HG03280 (cell line): ENCODE measurements around the gene SBF2.
A peak's percentile ranks its signal among the peaks of the same experiment; 100 is the strongest.
"Not testable (repeated sequence)": the region's sequence is repeated elsewhere in the genome, so short reads cannot be mapped to it uniquely, and the experiment has no call there.

Source experiments
- ATAC-seq: cut with Tn5 transposase; IDR thresholded peaks from one replicate; pipeline ENCODE4 v1.9.1; 2021; ENCODE audit warnings: mild to moderate bottlenecking, moderate library complexity; ENCODE audit not compliant: unreplicated experiment

The SBF2 gene

DNA sequence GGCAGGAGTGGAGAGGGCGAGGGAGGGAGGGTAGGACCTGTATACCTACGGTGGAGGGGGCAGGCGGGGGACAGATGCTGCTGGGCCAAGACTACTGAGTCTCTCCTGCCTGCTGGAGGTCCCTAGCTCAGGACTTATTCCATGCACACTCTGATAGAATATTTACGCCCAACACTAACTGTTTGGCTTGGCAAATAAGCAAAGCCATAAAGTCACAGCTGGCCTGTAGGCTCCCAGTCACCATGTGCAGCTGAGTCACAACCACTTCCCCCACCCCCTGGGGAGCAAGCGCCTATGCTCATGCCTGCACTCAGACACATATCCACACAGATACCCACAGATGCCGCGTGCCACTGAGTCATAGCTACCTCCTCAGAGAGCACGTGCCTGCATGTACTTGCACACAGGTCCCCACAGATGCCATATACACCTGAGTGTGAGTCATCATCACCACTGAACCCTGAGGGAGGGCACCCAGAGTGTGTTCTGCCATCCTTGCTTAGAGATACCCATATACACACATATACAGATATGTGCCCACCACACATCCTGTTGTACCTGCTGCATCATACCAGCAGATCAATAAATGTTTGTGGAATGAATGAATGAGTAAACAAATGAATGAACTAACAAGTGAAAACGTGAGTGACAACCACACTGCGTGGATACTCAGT, 534.4 kb downstream of the SBF2 start:
- ATAC-seq, result peak; percentile 39

DNA sequence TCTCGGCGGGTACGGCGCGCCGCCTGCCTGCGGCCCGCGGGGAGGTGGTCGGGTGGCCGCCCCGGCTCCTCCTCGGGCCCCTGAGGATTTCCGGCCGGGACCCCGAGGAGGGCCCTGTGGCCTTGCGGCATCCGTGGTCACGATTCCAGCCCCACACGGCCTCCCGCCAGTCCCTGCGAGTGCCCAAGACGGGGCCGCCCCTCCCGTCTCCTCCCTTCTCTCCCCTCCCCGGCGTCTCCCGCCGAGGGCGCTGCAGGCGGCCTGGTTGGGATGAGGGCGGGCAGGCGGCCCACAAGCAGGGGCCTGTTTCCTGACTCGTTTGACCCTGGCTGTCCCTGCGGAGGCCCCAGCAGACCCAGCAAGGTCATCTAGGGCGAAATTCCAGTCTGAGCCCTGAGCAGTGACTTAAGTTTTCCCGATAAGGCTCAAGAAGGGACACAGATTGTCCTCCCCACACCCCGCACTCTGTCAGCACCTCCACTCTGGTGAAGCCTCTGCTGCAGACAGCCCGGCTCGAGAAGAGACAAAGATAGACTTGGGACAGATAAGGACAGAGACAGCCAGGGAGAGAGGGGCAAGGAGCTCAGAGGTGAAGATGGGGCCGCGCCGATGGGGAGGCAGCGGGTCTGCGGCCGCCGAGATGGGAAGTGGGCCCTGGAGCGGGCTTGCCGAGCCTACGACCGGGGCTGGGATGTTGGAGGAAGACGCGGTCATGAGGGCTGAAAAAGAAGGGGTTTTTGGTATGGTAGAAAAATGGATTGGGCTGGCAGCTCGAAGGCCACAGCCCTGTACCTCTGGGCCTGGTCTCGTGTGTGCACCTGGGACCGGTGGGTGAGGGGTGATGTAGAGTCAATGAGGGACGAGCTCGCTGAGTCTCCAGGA, 535.1 kb downstream of the SBF2 start:
- ATAC-seq, result peak; percentile 40

DNA sequence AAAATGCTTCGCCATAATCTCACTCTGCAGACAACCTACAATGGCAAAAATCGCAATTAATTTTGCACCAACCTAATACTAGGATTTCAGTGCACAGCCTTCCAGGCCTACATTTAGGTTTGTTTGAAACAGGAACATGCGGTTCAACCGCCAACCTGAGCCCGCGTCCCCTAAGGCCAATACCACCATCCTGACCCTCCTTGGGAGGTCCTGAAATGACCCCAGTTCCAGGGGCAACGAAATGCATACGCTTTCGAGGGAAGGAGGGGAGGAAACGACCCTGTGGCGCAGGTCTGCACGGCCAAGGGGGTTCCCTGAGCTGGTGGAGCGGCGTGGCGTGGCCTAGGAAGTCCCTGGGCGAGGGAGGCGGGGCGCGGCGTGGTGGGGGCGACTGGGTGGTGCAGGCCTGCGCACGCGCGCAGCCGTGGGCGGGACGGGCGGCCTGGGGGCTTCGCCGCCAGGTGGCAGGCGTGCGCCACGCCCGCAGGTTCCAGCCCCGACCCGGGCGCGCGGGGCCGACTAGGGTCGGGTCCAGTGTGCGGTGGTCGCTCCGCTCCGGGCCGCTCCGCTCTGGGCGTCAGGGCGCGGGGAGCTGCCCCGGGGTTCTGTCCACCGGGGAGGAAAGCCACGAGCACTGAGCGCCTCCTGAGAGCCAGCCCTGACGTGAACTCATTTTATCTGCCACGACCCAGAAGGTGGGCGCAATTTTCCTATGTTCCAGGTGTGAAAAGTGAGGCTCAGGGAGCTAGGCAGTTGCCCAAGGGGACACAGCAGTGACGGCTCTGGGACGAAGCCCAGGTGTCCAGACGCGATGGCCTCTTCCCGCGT, 536.0 kb downstream of the SBF2 start:
- peak; percentile 62 for ATAC-seq

DNA sequence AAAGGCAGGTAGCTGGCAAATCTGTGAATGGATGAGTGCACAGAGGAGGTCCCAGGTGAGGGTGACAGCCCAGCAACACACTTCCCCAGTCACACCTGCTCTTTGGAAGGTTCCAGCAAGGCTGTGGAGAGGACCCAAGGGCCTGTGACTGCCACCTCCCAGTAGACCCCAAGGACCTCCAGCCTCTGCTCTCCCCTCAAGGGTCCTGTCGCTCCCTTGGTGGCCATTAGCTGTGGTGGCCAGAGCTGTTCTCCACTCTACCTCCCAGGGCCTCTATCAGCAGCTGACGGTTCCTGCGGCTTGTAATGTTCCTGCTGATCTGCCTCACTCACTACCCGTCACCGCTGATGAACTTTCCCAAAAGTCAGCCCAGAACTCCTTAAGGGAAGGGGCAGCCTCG, 537.1 kb downstream of the SBF2 start:
- ATAC-seq, result no peak

DNA sequence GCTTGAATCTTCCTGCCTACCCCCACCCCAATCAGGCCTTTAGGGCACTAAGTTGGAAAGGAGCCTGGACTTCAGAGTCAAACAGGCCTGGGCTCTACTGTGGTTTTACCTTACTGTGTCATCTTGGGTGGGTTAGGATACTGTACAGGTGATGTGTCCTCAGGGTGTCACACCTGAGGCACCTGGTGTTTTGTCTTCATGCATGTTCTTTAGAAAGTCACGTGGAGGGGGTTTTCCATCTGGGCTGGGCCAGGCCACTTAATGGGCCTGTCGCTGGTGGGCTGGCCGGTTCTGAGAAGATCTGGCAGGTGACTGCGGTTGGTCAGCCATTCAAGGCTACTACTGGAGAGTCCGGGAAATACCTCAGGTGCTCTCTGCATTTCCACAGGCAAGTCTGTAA, 537.6 kb downstream of the SBF2 start:
- ATAC-seq, result no peak

DNA sequence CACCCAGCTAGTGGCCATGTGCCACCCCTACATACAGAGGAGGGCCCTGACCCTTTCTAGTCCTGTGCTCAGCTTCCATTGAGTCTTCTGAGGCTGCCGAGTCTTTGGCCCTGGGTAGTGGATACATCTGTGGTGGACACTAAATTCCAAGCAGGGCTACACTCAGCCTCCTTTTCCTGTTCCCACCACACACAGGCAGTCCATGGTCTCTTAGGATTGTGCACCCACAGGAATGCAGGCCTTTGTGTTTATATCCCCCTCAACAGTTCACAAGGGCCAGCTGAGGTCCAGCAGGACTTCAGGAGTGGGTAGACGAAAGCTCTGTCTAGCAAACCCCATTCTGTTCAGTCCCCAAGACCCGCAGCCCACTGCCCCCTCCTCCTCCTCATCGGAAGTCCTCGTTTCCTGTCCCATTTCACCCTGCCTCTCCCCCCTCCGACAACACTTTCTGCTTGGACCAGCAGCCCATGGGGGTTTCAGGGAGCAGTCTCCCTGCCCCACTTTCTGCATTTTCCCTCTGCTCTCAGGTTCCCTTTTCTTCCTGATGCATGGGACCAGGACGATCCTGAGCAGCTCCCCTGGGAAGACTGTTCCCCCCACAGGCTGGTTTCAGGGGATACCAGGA, 538.3 kb downstream of the SBF2 start:
- no peak for ATAC-seq

DNA sequence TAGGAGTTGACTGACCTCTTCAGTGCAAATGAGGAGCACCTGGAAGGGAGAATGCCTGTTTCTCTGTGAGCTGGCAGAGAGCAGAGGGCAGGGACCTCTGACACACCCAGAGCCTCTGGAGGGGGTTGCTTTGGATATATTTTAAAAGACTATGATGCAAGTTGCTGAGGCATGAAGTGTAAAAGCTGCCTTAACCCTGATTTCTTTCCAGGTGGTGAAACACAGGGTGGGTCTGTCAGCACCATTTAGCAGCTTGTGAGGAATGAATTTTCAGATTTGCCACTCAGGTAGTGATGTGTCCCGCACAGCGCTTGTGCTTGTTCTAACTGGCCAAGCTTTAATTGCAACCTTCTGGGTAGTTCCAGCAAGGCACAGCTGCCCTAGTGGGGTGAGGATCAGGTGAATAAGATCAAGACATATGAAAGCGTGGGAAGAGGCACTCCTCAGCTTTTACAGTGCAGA, 540.0 kb downstream of the SBF2 start:
- ATAC-seq, result no peak

DNA sequence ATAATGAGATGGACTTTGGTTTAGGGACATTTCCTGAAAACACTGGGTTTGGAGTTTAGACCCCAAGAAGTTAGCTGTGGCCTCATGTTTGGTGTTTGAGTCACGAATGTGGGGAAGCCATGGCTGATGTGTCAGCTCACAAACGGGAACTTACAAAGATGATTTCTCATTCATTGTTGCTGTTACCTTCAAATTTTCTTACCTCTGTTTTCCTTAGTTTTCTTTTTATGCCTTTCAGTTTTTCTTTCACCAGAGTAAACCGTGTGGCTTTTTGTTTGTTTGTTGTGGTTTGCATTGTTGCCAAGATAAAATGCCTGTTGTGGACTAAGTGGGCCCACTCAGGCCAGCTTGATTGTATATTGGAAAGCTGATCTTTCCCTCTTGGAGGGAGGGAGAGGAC, 541.0 kb downstream of the SBF2 start:
- ATAC-seq, result no peak

DNA sequence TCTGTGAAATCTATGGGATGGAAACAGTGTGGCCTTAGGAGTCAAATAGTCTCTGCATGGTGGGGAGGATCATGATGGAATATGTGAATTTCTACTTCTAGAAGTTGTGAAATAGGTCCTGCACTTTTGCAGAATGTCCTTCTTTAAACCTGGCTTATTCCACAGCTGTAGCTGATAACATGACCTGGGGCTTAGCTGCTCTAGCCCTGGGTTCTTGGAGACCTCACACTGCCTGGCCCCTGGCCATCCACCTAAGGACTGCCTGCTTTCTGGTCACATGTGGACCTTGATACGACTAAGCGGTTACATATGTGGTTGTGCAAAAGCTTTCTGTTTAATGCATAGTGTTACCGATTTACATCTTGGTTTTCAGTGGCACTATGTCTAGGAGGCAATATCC, 541.9 kb downstream of the SBF2 start:
- ATAC-seq, result no peak

DNA sequence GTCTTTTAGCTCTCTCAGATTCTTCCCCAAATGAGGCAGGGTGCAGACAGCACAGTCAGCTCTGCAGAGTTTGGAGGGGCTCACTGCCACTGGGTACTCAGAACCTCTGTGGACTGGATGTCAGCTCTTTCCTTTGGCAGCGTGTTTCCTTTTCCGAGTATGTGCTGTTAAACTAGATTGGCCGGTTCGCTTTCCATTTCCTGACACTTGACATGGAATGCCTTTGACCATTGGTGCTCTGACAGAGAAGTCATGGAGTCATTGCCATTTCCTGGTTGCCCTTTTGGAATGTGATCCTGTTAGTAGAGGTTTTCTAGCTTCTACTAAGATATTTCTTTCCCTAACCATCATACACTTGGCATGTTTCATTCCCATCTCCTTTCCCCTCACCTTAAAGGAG, 543.5 kb downstream of the SBF2 start:
- no peak for ATAC-seq

DNA sequence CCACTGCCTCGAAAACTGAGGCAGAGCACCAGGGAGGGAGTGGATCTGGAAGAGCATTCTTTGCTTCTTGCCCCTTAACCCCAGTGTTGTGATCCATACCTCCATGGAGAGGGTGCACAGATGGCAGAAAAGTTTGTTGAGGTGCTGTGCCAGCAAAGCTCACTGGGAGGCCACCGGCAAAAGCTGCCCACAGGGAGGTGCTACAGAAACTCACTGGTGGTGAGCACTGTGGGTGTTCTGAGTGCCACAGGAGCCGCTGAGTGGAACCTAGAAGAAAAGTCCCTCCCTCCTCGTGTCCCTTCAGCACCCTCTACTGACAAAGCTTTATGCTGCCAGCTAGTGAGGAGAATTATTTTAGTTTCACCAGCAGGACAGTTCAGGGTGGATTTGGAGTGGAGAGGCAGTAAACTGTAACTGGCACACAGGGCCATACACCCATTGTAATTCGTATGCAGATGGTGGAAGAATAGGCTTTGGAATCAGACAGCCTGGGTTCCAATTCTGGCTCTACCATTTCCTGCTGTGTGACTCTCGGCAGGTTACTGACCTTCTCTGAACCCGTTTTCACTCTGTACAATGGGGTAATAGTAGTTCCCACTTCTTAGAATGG, 545.6 kb downstream of the SBF2 start:
- peak; percentile 71 for ATAC-seq

DNA sequence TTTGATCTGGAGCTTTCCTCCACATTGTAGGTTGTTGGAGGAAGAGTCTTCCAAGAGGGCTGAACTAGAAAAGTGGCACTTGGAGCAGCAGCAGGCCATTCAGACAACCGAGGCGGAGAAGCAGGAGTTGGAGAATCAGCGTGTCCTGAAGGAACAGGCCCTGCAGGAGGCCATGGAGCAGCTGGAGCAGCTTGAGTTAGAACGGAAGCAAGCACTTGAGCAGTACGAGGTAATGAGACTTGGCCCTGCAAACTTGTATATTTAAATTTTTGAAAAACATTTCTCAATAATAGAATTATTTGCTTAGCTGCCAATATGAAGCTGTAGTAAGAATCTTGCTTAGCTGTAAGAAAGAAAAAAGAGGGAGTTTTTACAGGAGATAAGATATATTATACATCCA, 546.2 kb downstream of the SBF2 start:
- no peak for ATAC-seq

DNA sequence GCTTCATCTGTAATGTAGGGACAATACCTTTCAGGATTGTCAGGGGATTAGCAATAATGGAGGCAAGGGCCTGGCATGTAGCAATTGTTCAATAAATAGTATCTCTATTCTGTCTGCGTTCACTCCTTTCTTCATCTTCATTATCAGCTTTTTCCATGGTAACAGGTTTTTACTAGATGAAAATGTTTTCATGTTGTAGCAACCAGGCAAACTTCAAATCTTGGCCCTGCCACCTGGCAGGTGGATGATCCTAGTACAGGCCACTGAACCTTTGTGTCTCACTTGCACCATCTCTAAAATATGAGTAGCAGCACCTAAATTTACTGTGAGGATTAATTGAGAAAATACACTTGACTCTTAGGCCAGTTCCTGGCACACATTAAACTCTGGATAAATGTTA, 546.8 kb downstream of the SBF2 start:
- ATAC-seq, result no peak

DNA sequence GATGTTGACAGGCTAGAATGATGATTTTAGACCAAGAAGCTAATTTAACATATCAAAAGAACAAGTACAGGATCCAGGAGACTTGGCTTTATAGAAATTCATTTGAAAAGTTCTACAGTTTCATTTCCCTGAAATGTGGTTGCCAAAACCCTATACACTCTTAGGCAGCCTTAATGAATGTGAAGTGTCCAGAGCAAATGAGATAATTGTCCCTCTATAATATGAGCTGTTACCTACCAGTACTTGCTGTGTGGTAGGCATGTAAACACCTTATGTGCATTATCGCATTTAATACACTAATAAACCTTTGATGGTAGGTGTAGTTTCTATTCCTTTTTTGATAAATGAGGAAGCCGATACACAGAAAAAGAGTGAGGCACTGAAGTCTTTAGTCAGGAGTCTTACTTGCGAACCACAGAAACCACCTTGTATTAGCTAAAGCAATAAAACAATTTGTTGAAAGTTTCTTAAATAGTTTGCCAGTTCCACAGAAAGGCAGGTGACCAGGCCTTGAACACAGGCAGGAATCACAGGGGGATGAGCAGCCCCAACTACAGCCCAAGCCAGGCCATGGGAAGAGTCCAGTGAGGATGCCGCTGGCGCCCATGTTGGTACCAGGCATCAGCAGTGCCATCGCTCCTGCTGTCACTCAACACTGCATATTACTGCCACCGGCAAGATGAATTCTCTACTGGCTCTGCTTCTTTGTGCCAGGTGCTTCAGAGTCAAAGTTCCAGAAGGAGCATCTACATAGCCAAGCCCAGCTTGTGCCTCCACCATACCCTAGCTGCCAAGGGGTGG, 548.4 kb downstream of the SBF2 start:
- ATAC-seq, result no peak

DNA sequence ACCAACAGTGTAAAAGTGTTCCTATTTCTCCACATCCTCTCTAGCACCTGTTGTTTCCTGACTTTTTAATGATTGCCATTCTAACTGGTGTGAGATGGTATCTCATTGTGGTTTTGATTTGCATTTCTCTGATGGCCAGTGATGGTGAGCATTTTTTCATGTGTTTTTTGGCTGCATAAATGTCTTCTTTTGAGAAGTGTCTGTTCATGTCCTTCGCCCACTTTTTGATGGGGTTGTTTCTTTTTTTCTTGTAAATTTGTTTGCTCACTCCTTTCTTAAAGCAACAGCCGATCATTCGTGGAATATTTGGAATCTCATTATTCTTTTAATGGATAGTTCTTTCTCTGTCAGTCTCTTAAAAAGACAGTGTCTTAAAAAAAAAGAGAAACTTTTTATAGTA, 550.5 kb downstream of the SBF2 start:
- not testable (repeated sequence) for ATAC-seq

DNA sequence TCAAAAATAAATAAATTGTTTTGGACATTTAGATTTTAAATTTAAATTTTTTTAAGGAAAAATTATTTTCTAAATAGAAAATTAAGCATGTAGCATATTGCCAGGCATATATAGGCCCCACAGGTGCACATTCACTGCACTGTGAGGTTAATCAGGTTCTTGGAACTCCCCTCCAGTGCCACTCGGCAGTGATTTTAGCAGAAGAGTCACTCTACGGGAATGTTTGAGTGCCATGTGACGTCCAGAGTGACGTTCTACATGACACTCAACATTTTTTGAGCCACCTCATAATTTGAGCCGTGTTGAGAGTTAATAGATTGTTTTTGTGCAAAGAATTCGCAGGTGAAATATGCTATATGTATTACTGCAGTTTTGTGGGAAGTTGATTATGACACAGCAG, 552.8 kb downstream of the SBF2 start:
- no peak for ATAC-seq

DNA sequence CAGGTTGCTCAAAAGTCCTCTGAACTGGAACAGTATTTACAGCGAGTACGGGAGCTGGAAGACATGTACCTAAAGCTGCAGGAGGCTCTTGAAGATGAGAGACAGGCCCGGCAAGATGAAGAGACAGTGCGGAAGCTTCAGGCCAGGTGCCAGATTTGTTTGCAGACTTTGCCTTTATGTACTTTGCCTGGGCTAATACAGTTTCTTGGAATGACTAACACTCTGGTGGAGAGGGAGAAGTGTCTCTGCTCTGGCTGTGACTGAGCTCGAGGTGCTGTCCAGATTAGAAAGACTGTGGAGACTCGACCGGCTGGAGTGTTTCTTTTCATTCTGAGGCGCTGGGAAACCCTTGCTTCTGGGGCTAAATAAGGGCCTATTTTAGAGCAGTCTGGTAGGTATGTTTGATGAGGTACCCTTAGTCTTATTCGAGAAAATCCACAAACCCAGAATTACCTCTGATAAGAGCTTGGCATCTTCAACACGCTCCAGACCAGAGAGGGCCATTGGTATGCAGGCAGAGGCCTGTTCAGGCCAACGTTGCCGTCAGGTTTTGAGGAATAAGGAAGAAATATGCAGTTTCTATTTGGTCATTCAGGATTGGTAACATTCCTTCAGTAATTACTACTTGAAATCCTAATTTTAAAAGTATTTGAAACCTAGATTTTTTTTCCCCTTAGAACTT, 553.7 kb downstream of the SBF2 start:
- ATAC-seq, result peak; percentile 47

DNA sequence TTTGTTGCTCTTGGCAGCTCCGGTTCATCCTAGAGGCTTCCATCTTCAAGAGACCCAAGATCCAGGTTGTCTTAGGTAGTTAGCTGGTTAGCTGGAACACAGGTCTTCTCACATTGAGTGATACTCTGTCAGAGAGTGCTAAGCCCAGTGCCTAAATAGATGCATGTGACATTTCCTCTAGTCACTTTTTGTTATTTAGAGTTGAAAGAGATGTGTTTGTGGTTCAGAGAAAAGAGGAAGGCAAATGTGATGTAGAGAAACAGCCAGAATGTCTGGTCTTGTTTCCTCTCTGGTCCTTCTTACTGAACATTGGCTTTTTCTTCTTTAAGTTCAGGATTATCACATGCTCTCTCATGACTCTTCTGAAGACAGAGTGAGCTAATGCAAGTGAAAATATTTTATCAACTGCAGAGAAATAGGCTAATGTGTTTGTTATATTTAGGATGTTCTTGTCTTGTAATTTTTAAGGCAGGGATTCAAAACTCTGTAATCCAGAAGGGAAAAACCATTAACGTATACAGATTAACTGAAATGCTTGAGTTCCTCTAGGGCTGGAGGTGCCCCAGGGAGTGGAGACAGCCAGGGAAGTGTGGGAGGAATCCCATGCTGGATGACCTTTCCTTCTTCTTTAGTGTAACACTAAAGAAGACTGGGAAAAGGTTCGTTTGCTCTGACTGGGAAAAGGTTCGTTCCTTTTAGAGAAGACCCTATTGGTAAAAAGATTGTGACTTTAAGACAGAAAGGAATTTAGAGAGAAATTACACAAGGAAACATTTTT, 554.7 kb downstream of the SBF2 start:
- ATAC-seq, result peak; percentile 43
